Thoracic aorta (tissue), 2 donors: ENCODE results near the gene SYNE1. TPM values are rescaled to one million over a fixed set of nuclear protein-coding genes. Genes with fewer than 3 reads are reported as not detected.

ENCODE experiments used
- ATAC-seq: fragments of 150-250 bp; one replicate; pipeline ENCODE4 v1.8.0; 2017; ENCODE audit warnings: low read depth; ENCODE audit not compliant: insufficient number of reproducible peaks, low FRiP score
- DNase-seq: peaks from one replicate; pipeline ENCODE4 v3.0.0-alpha.2; 2020; ENCODE audit warnings: low spot score
- H3K27ac ChIP-seq, 2 donors: fragments of 200-600 bp; sonication (generic); 1 replicate in 1 of 2; 2 replicates in 1 of 2; pipeline ENCODE4 v1.5.1; 2016; ENCODE audit warnings: mild to moderate bottlenecking in 2 of 2, moderate library complexity in 2 of 2
- H3K27me3 ChIP-seq: fragments of 200-600 bp; sonication (generic); replicated peaks from 2 replicates; pipeline ENCODE4 v1.6.0; 2016; ENCODE audit warnings: mild to moderate bottlenecking; ENCODE audit not compliant: insufficient read depth
- H3K36me3 ChIP-seq: fragments of 200-600 bp; sonication (generic); one replicate; pipeline ENCODE4 v1.5.1; 2016
- H3K4me1 ChIP-seq, 2 donors: fragments of 200-600 bp; sonication (generic); 1 replicate in 1 of 2; 2 replicates in 1 of 2; pipeline versions ENCODE4 v1.5.1 to v1.6.0; 2016; ENCODE audit warnings: low read depth in 2 of 2, mild to moderate bottlenecking in 1 of 2; ENCODE audit not compliant: control insufficient read depth in 1 of 2
- H3K4me3 ChIP-seq: fragments of 200-600 bp; sonication (generic); 2 replicates; pipeline ENCODE4 v1.5.1; 2016; ENCODE audit warnings: mild to moderate bottlenecking
- H3K9me3 ChIP-seq: fragments of 200-600 bp; sonication (generic); 2 replicates; pipeline ENCODE4 v1.5.1; 2016
- total RNA-seq, 2 donors: library from RNA; depleted of rRNA; stranded (reverse); fragments of >200 nt; gene quantifications; one replicate each; pipeline versions ENCODE4 v1.1.0 to v1.2.3, GENCODE V29; 2016
- TF ChIP-seq, protein P1 (sequence below): fragments of 200-600 bp; sonication (generic); IDR thresholded peaks from one replicate; pipeline ENCODE4 v1.5.1; 2019; ENCODE audit warnings: antibody characterized with exemption

SYNE1 gene
- total RNA-seq, 2 donors from 2014 or later = 462 to 552 TPM

DNA sequence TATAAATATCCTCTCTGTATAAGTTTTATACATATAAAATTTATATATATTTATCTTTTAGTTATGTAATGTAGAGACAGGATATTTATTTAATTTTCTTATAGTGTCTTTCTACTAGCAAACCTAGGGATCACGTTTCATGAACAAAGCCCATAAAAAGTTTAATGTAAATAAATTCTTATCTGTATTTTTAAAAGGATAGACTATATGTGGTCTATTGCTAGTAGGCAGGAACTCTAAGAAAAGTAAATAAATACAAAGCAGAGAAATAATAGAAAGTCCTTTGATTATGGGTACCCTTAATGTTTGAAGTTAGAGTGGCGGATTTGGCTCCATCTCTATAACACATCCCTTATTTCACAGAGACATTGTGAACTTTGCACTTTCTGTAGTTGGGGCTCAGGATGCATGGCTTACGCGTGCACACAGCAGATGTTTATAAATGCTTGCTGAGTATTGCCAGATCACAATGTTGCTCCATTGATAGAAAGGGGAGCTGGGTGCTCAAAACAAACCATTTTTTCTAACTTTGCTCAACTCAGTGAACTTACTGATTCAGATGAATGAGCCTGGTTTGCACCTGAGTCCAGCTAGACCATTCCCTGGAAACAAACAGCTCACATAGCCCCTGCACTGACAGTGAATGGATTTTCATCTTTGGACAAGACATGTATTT, 179.1 kb downstream of the SYNE1 start:
- Histone ChIP-seq H3K9me3 (no peaks in the 10 kb centered on the region), H3K36me3 (no peaks in the 10 kb centered on the region), H3K4me3 (no peak overlapping the region), H3K4me1 (no peaks in the 10 kb centered on the region), H3K27me3 (no peaks in the 10 kb centered on the region), H3K27ac (no peak overlapping the region)
- TF ChIP-seq, protein P1, sequence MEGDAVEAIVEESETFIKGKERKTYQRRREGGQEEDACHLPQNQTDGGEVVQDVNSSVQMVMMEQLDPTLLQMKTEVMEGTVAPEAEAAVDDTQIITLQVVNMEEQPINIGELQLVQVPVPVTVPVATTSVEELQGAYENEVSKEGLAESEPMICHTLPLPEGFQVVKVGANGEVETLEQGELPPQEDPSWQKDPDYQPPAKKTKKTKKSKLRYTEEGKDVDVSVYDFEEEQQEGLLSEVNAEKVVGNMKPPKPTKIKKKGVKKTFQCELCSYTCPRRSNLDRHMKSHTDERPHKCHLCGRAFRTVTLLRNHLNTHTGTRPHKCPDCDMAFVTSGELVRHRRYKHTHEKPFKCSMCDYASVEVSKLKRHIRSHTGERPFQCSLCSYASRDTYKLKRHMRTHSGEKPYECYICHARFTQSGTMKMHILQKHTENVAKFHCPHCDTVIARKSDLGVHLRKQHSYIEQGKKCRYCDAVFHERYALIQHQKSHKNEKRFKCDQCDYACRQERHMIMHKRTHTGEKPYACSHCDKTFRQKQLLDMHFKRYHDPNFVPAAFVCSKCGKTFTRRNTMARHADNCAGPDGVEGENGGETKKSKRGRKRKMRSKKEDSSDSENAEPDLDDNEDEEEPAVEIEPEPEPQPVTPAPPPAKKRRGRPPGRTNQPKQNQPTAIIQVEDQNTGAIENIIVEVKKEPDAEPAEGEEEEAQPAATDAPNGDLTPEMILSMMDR = no peak
- ATAC-seq (no peak), DNase-seq (no peak)

DNA sequence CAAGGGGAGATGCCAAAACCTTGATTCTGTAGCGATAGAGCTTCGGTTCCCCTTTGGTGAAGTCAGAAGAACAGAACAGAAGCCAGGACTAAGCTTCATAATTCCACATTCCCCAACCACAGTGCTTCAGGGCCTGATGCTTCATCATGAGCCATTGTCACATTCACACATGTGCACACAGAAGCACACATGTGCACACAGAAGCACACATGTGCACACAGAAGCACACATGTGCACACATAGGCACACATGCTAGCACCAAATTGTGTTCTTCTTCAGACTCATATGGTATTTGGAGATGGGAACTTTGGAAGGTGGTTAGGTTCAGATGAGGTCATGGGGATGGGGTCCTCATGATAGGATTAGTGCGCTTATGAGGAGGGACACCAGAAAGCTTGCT, 183.2 kb downstream of the SYNE1 start:
- H3K27me3 ChIP-seq = no peaks in the 10 kb centered on the region
- TF ChIP-seq, protein P1 = no peak
- H3K4me3 ChIP-seq = no peak overlapping the region
- no peaks in the 10 kb centered on the region for H3K9me3 ChIP-seq
- no peaks in the 10 kb centered on the region for H3K36me3 ChIP-seq
- ATAC-seq (no peak), DNase-seq (no peak)
- H3K4me1 ChIP-seq = no peaks in the 10 kb centered on the region
- H3K27ac ChIP-seq = no peak overlapping the region

DNA sequence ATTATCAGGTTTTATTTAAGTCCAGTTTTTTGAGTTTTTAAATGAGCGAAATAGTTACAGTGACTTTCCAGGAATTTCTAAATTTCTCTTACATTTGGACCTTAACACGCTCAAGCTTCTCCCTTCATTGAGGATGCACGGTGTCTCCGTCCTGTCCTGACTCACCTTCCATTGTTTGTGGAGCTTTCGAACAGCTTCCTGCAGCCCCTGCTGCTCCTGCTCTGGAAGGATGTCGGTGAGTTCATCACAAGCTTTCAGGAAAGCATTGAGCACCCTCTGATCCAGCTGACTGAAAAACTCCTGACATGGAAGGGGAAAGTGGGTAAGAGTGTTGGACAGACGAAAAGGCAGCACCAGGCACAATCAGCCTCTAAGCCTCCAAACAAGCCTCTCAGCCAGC, 183.7 kb downstream of the SYNE1 start:
- TF ChIP-seq, protein P1 = no peak
- no peak overlapping the region for H3K27ac ChIP-seq
- no peaks in the 10 kb centered on the region for H3K9me3 ChIP-seq
- H3K4me1 ChIP-seq = no peaks in the 10 kb centered on the region
- H3K36me3 ChIP-seq = no peaks in the 10 kb centered on the region
- DNase-seq (no peak), ATAC-seq (no peak)
- H3K27me3 ChIP-seq = no peaks in the 10 kb centered on the region
- no peak overlapping the region for H3K4me3 ChIP-seq

DNA sequence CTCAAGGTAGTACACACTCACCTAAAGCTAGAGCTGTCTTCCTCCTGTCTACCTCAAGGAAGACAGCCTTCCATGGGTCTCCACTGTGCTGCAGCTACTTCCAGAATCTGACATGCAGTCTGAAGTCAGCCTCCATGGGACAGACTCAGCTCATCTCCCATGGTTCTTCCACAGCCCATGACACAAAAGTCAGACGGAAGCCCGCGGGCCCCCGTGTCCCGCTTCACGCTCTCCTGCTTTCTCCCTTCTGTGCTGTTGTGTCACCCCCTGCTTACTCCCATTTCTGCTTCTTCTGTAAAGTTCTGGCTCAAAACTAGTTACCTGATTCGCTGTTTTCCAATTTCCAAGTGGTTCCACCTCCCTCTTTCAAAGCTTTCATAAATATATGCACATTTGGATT, 184.5 kb downstream of the SYNE1 start:
- Histone ChIP-seq H3K27me3 (no peaks in the 10 kb centered on the region), H3K27ac (no peak overlapping the region), H3K4me3 (no peak overlapping the region), H3K36me3 (no peaks in the 10 kb centered on the region), H3K4me1 (no peaks in the 10 kb centered on the region), H3K9me3 (no peaks in the 10 kb centered on the region)
- ATAC-seq (no peak), DNase-seq (no peak)
- TF ChIP-seq, protein P1 = no peak

DNA sequence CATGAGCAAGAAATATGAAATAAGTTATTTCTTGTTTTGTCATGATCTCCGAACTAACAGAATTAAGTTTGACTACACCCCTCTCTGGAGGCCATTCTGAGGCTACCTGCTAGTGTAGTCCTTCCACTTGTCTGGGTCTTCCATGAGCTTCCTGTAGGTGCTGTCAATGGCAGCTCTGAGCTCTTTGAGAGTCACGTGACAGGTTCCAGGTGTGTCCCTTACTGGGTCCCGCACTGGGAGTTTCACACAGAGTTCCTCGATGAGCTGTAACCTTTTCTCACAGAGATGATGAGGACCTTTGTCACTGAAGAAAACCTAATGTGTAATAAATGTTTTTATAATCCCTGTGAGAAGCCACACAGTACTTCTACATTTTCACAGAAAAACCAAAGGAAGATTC, 186.6 kb downstream of the SYNE1 start:
- H3K4me3 ChIP-seq = no peak overlapping the region
- H3K9me3 ChIP-seq = no peaks in the 10 kb centered on the region
- no peaks in the 10 kb centered on the region for H3K36me3 ChIP-seq
- no peak for ATAC-seq
- H3K27me3 ChIP-seq = no peaks in the 10 kb centered on the region
- H3K4me1 ChIP-seq = no peaks in the 10 kb centered on the region
- TF ChIP-seq, protein P1 = no peak
- H3K27ac ChIP-seq = no peak overlapping the region
- no peak for DNase-seq
